Uterine smooth muscle cell (primary cell): Measurements from ENCODE around the gene CDK15. TPM values are rescaled to one million over a fixed set of nuclear protein-coding genes. Genes with fewer than 3 reads are reported as not detected.

Source experiments
- total RNA-seq: library from RNA; depleted of rRNA; stranded (reverse); fragments of >200 nt; gene quantifications from 2 replicates; pipeline ENCODE4 v1.2.3, GENCODE V29; 2014

CDK15 gene
- total RNA-seq = 3.1 and 3.4 TPM in 2 replicates

GRCh38 chr2:201806442-201807170, at the start of gene CDK15:
CDK15 (plus strand) TSS chr2:201806537; CDS start chr2:201806665, 128 bp downstream.

DNA sequence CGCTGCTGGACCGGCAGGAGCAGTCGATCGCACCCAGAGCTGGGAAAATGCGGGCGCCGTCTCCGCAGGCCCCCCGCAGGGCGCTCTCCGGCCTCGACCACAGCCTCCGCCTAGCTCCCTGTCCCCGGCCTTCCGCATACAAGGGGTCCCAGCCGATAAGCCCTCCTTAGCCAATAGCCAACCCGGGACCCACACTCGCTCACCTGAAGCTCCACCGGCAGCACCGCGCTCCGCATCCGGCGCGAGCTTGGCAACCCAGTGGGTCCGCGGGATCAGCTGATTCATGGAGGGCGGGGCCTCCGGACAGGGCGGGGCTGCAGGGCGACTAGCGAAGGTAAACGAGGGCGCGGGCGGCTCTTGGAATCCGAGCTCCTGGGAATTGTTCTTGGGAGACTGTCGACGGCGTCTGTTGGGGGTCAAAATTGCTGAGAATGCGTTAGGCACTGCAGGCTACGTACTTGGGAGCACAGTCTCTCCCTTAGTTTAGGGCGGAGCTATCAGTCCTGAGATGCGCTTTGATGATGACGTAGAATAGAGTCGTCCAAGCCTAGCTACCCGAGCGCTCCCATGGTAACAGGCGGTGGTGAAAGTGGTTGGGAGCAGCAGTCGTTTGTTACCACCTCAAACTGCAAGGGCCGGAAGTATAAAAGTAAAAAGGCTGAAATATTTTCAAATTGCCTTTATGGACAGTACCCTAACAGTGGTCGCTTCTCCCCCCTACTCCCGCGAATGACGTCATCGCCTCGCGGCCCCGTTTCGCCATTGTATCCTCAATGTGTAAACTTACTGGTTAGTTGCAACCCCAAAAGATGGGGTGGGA, 25.5 kb upstream of the CDK15 start, which contains the start of gene ALS2:
TSS of gene ALS2 (minus strand) at position 260 of the 820 bp plus-strand sequence. CDS start 12,048 bp downstream, outside the sequence.

Other genes with a start within 250 kb of the CDK15 start
- 37.7 and 44.3 TPM in 2 replicates for gene TMEM237, start 163.0 kb upstream of the CDK15 start, total RNA-seq
- 2.0 and 4.0 TPM in 2 replicates for gene MPP4, start 107.9 kb upstream of the CDK15 start, total RNA-seq
- 33.2 and 35.1 TPM in 2 replicates for gene ALS2, start 25.6 kb upstream of the CDK15 start, total RNA-seq
- 29.1 and 33.4 TPM in 2 replicates for gene FZD7, start 227.3 kb downstream of the CDK15 start, total RNA-seq